GM18502 (cell line): ENCODE data around the gene DDX60.
"Not testable (repeated sequence)": the region's sequence is repeated elsewhere in the genome, so short reads cannot be mapped to it uniquely, and the experiment has no call there.

ENCODE experiments used
- ATAC-seq: cut with Tn5 transposase; IDR thresholded peaks from one replicate; pipeline ENCODE4 v1.9.1; 2021; ENCODE audit warnings: mild to moderate bottlenecking; ENCODE audit not compliant: unreplicated experiment, poor library complexity

The DDX60 gene, protein sequence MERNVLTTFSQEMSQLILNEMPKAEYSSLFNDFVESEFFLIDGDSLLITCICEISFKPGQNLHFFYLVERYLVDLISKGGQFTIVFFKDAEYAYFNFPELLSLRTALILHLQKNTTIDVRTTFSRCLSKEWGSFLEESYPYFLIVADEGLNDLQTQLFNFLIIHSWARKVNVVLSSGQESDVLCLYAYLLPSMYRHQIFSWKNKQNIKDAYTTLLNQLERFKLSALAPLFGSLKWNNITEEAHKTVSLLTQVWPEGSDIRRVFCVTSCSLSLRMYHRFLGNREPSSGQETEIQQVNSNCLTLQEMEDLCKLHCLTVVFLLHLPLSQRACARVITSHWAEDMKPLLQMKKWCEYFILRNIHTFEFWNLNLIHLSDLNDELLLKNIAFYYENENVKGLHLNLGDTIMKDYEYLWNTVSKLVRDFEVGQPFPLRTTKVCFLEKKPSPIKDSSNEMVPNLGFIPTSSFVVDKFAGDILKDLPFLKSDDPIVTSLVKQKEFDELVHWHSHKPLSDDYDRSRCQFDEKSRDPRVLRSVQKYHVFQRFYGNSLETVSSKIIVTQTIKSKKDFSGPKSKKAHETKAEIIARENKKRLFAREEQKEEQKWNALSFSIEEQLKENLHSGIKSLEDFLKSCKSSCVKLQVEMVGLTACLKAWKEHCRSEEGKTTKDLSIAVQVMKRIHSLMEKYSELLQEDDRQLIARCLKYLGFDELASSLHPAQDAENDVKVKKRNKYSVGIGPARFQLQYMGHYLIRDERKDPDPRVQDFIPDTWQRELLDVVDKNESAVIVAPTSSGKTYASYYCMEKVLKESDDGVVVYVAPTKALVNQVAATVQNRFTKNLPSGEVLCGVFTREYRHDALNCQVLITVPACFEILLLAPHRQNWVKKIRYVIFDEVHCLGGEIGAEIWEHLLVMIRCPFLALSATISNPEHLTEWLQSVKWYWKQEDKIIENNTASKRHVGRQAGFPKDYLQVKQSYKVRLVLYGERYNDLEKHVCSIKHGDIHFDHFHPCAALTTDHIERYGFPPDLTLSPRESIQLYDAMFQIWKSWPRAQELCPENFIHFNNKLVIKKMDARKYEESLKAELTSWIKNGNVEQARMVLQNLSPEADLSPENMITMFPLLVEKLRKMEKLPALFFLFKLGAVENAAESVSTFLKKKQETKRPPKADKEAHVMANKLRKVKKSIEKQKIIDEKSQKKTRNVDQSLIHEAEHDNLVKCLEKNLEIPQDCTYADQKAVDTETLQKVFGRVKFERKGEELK (N-terminal part only)

DNA sequence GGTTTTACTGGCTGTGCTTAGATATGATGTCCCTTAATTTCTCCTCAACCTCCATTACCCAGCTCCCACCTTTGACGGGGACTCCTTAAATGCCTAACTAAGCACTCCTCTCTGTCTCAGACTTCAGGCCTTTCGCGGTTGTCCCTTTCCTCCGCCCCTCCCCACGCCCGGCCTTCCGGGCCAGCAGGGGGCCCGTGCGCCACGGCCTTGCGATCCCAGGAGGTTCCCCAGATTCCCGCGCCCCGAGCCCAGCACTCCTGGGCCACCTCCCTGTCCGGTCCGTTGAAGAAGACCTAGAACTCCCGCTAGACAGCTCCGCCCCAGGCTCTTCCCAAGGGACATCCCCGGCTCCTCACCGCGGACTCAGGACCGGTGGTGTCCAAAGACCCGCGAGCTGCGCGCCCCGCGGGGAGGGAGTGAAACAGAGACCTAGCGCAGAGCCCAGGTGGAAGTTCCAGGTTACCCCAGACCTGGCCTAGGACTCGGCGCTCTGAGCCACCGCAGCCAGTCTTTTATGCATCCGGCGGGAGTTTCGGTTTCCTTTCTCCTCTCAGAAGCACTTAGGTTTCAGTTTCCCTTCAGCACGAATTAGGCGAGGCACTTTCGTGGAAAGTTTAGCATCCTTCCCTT lies at the start of gene DDX60:
TSS of gene DDX60 (minus strand) at position 487 of the 630 bp plus-strand sequence. CDS start 7,493 bp downstream, outside the sequence.
- peak; percentile 99 for ATAC-seq

DNA sequence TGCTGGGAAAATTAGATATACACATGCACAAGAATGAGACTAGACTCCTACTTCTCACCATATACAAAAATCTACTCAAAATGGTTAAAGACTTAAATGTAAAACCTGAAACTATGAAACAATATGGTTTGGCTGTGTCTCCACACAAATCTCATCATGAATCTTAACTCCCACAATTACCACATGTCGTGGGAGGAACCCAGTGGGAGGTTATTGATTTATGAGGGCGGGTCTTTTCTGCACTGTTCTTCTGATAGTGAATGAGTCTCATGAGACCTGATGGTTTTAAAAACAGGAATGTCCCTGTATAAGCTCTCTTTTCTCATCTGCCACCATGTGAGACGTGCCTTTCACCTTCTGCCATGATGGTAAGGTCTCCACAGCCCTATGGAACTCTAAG lies 48.5 kb upstream of the DDX60 start:
- ATAC-seq, result no peak

DNA sequence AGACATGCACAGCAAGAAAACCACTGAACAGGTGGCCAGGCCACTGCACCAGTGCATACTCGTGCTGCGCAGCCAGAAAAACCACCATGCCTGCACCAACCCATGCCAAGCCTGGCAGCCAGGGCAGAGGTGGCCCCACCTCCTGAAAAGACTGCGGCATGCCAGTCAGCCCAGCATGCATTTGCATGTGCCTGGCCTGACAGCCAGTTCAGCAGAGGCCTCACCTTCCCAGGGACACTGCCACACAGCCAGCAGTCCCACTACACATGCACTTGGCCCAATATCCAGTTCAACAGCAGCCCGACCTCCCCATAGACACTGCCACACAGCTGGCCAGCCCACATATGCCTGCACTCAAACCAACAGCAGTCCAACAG lies 43.5 kb upstream of the DDX60 start:
- no peak for ATAC-seq

DNA sequence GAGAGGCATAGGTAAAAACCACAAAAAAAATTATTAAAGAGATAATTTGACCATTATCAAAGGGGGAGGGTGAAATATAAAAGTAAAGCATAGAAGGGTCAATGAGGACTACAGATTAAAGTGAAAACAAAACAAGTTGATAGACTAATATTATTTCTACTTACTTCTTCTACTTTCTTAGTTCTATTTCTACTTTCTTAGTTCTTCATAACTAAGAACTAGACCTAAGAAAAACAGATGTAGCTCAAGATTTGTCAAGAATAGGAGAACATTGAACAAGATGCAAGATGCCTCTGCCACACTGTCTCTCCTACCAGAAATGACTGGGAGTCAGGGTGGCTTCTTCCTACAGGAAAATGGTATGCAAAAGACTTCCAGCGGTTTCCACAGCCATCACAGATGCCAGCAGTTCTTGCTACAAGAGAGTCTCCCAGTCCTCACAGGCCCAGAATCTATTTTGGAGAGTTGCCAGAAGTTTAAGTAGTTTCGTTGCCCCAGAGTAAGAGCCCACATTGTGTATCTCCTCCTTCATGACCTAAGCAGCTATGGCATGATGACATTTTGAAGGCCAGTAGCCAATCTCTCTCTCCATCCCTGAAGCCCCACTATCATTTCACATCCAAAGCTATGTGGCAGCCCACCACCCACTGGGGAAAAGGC lies 42.9 kb upstream of the DDX60 start:
- ATAC-seq, result peak; percentile 55

DNA sequence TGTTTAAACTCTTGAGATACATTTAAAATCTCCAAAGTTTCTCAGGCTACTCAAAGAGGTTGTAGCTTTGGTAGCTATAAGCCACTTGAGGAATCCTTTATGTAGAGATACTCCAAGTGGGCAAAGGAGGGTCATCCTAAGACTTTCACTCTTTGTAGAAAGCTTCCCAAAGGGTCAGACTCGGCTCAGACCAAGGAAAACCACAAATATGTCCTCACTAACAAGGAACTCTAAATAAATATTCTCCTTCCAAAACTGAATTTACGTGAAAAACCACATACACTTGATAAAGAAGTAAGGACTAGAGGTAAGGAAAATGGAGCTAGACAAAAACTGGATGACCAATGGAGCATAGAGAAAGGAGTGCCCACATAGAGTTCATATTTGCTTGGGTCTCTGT lies 41.7 kb upstream of the DDX60 start:
- no peak for ATAC-seq

DNA sequence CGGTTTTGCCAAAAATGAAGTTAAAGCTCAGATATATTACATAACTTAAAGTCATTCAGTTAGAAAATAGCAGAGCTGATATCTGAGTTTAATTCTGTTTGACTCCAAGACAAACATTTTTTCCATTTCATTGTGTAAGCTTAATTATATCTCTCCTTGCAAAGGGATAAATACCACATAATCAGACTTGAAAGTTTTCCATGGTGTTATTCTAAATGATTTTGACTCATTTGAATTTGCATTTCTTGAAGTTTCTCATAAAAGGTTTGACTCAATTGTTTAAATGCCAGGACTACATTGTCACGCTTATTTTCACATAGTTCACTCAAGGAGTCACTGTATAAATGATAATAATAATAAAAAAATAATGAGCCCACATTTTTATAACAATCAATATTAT lies 39.4 kb upstream of the DDX60 start:
- no peak for ATAC-seq

DNA sequence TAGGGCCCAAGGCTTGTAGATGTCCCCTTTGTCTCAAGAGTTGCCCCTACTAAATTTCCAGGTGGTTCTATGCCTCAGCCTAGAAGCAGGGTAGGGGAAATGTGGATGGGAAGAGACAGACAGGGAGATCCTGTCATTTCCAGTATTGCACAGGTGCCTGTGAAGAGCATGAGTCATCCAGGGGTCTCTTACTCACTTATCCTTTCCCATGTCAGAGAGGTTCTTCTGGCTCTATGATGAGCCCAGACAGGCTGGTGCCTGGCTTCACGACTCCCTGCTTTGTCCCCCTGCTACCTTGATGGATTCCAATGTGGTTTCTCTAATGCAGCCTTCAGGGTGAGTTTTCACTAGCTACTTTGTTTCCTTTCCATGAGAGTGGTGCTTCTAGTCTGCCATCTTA lies 35.2 kb upstream of the DDX60 start:
- ATAC-seq, result no peak

DNA sequence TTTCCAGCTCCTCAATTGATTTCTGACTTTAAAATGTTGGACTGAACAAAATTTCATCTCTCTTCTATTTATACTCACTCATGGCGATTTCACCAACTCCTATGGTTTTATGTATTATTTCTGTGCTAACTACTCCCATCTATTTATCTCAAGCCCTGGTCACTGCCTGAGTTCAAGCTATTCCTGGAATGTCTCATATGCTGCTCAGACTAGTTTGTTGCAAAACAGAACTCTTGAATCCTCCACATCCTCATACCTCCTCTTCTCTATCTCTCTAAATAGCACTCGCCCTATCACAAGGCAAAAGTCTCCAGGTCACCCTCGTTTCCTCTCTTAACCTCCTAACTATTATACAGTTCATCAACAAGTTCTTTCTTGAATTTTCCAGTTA lies 19.0 kb upstream of the DDX60 start:
- ATAC-seq, result no peak

DNA sequence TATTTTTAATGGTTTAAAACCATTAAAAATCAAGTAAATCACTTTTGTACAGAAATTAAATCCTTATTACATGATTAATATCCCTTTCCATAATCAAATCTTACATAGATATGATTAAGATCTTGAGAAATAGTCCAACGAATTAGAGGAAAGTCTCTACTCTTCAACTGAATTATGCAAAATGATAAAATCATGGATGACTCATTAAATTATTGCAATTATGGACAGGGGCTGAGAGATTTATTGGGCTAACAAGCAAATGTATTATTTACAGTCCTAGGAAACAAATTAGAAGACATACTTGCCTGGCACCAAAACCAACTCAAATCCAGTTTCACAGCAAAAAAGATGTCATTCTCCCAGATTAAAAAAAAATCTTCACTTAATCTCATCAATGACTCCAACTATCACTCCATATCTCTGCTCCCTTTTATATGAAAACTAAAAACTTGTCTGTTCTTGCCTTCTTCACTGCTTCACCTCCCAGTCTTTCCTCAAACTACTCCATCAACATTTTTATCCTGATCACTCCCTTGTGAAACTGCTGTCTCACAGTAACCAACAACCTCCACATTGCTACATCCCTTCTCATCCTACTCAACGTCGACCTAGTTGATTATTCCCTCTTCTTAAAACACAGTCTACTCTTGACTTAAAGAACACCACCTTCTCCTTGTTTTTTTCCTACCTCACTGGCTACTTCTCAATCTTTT lies 18.4 kb upstream of the DDX60 start:
- no peak for ATAC-seq

DNA sequence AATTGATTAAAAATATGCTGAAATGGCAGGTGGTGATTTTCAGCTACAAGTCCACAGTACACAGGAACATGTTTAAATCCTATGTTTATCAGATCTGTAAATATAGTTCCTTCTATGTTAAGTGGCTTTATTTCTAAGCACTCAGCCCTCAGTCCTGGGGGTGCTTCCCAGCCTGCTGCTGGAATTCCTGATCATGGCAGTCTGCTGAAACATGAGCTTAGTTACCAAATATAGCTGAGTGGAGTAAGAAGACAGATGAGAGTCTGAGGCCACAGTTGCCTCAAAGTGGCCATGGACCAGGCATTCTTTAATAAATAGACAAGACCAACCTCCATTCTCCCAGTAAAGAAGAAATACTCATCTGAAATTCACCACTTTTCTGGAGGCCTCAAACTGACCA lies 17.1 kb upstream of the DDX60 start:
- ATAC-seq, result no peak

DNA sequence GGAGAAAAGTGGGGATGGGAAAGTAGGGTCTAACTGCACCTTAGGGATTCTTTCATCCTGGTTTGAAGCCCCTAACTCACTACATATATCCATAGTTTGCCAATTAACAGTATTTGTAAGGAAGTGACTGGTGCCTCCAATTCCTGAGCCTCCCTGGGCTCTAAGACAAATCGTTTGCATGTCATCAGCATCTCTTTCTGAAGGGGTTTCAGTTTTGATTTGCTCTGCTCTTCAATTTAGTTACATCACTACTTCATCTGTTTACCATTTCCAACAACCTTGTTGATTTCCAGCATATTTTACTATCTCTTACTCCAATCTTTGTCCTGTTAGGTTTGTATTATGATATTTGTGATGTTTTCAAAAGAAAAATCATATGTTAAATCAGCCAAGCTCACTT lies 15.5 kb upstream of the DDX60 start:
- no peak for ATAC-seq

DNA sequence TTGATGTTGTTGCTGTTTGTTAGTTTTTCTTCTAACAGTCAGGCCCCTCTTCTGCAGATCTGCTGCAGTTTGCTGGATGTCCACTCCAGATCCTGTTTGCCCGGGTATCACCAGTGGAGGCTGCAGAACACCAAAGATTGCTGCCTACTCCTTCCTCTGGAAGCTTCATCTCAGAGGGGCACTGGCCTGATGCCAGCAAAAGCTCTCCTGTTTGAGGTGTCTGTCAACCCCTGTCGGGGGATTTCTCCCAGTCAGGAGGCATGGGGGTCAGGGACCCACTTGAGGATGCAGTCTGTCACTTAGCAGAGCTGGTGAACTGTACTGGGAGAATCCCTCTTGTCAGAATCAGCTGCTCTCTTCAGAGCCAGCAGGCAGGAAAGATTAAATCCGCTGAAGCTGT lies 12.0 kb upstream of the DDX60 start:
- not testable (repeated sequence) for ATAC-seq

DNA sequence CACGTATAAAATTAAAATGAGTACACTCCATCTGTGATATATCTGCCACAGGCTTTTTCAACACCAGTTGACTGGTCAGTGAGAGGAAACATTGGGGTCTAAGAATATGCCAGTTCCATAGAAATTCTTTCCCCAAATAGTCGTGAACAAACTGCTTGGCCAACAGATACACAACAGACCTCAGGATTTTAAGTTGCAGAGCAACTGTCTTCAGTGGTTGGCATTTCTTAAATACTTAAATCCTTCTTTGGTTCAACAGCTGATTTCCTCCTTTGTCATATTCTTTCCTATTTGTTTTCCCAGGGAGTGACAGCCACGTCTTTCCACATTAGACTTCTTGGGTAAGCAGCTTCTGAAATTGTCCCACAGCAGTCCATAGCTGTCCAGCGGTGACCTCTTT lies 7.0 kb upstream of the DDX60 start:
- no peak for ATAC-seq

DNA sequence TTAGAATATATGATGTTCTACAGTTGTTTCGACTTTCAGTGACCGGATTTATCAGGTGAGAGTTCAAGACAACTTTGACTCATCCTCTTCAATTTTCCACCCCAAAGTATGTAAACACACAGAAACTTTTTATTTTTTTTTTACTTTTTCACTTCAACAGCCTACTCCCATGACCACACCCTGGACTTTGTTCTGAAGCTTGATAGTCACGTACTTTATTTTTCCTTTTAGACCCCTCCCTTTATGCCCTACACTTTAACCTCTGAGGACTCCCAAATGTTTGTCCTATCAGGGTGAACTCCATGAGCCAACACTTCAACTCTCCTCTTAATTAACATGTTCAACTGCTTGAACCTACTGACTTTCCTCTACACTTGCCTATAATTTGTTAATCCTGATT lies 2.5 kb upstream of the DDX60 start:
- no peak for ATAC-seq

DNA sequence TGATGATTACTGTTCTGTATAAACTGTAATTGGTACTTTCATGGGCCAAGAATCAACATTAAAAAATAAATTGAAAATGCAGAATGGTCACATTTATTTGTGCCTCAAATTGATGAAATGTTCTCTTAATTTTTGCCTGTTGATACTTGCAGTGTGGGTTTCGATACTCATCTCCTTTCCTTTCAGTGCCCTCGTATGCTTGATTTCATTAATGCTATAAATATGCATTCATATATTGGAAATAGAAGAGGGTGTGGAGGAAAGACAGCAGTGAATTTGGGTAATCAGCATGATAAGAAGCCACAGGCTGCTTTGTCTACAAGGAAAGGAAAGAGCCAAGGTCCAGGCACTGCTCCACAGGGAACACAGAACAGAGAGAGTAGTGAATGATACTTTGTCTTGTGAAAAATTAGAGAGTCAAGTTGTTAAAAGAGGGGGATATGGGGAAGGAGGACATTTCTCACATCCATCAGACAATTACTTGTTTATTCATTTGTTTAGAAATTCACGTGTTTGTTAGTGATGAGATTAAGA lies 1.0 kb upstream of the DDX60 start:
- ATAC-seq, result no peak

DNA sequence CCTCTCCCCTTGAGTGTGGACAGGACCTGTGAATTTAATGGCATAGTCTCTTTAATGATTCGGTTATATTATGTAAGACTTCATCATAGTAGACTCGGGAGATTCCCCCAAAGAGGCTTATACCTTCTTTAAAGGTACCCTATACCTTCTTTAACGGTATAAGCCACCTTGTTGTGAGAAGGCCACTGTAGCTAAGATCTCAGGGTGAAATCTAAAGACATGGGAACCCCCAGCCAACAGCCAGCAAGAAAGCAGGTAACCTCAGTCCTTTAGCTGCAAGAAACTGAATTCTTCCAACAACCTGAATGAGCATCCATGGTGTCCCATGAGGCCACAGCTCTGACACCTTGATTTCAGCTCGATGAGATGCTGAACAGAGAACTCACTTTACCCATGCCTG lies 931 bp downstream of the DDX60 start:
- no peak for ATAC-seq

DNA sequence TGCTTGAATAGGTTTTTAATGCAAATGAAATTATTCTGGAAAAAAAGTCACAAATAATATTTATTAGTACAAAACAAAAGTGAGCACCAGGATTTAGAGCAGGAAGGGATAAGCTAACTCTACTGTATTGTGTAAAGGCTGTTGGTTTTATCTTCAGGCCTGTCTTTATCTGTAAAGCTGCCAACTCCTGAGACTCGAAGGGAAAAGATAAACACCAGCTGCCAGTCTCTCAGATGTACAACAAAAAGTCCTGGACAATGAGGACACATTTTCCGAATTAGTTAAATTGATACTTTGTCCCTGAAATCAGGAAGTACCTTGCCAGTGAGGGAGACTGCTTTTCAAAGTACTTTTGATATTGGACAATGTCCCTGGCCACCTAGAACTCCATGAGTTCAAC lies 8.8 kb downstream of the DDX60 start:
- ATAC-seq, result no peak

DNA sequence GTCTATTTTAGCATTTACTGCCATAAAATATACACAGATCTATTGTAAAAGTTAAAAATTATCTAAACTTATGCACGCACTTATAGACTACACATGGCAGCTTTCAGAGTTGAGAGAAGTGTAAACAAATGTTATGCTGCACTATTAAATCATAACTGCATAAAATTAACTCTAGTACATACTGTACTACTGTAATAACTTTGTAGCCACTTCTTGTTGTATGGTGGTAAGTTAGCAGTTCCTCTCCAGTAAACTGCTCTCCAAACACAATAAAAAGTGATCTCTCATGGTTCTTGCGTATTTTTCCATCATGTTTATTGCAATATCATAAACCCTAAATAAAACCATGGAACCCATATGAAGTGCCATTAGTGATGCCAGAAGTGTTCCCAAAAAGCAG lies 9.6 kb downstream of the DDX60 start:
- ATAC-seq, result no peak

DNA sequence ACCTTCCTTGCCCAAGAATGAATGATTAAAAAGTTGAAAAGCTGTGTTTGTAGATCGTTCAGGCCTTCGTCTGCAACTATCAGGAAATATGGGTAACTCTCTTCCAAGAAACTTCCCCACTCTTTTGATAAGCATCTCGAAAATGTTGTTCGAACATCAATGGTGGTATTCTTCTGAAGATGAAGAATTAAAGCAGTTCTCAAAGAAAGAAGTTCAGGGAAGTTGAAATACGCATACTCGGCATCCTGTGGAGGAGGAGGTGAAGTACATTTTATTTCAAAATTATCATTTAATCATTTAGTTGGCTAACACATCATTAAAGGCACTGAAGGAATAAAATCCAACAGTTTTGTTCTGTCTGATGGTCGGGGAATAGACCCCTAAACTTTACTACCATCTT lies 12.1 kb downstream of the DDX60 start:
- ATAC-seq, result no peak
